Stimulated activated CD8-positive, alpha-beta memory T cell treated with anti-CD3 and anti-CD28 coated beads, Interleukin-7, amount 100 ng/mL, for 24 hours (primary cell): ENCODE results near the gene ABLIM2.

Source experiments
- DNase-seq: peaks from one replicate; pipeline ENCODE4 v3.0.0-alpha.2; 2020; ENCODE audit warnings: low read depth

The ABLIM2 gene

GRCh38 chr4:8083086-8083825 is 75.4 kb downstream of the ABLIM2 start:
- DNase-seq, result no peak

GRCh38 chr4:8082517-8083055 is 76.0 kb downstream of the ABLIM2 start:
- no peak for DNase-seq

DNA sequence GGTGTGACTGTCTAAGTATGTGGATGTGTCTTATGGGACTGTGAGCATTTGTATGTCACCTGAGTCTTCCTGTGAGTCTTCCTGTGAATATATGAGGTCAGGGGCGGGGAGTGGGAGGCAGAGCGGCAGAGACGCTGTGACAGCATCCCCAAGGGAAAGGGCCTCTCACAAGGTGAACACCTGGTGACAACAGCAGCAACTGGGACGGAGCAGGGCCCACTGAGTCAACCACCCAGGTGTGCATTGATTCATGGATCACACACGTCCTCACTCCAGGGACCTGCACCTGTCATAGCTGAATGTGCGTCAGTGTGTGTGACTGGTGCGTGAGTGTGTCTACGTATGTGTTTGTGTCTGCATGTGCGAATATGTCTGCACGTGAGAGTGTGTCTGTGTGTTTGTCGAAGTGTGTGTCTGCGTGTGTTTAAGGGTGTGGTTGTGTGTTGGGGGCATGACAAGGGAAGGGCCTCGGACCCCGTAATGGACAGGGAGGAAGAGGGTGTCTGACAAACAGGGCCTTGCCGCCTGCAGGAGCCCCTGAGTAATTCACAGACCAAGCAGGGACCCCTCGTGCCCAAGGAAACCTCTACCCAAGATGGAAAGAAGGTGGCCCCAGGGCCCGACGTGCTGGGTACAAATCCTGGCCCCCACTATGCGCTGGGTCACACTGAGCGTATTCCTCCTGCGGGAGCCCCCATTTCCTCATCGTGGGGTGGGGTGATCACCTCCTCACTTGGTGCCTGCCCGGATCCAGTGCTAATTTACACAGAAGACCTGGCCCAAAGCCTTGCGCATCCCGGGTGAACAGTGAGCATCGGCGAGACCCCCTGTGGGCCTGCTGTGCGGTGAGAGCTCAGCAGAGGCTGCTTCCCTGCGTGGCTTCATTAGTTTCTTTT is 76.7 kb downstream of the ABLIM2 start:
- DNase-seq, result no peak

GRCh38 chr4:8081171-8081570 is 77.4 kb downstream of the ABLIM2 start:
- no peak for DNase-seq

GRCh38 chr4:8080754-8081065 is 77.9 kb downstream of the ABLIM2 start:
- DNase-seq, result no peak

- DNase-seq, result no peak
Observed at GRCh38 chr4:8079916-8080753, 78.5 kb downstream of the ABLIM2 start.

DNA sequence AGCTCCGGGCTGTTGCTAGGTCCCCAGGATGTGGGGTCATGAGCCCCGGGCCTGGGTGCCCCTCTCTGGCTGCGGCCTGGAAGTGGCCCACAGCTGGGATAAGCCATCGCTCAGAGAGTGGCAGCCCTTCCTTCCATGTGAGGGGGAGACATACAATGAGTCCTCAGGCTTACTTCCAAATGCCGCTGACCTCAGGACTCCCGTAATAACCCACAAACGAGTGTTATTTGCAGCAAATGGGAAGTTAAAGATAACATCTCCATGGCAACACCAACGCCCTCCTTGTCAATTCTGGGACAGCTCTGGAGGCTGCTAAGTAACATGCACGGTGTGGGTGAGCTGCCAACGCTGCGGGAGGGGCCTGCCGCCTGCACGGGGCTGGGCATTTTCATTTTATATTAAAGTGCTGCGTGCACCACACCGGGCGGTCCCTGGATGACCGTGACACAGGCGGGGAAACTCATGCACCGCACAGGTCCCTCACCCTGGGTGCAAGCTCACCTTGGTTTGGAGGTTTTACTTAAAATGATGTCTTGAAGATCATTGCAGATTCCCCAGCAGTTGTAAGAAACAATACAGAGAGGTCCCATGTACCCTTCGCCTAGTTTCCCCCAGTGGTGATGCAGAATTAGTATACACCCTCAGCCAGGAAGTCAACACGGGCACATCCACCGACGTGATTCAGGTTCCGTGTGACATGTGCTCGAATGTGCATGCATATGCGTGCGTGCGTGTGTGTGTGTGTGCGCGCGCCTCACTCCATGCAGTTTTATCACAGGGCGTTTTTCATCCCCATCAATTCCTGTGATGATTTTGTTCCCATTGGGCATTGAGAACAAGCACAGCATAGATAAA is 79.4 kb downstream of the ABLIM2 start:
- DNase-seq, result no peak

DNA sequence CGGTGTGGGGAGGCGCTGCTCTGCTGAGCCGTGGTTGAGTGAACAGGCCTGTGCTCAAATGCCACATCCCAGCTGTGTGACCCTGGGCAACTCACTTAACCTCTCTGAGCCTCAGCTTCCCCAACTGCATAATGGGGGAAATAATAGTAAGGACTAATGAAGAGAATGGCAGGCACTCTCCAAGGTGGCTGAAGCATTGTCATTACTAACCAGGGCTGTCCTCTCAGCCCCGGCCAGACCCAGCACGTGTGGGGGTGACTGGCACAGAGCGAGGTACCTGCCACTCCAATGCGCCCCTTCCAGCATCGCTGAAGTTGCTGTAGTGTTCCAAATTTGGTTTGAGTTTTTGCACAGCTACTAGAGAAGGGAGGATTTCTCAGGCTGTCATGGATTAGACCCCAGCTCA is 80.0 kb downstream of the ABLIM2 start:
- no peak for DNase-seq

DNA sequence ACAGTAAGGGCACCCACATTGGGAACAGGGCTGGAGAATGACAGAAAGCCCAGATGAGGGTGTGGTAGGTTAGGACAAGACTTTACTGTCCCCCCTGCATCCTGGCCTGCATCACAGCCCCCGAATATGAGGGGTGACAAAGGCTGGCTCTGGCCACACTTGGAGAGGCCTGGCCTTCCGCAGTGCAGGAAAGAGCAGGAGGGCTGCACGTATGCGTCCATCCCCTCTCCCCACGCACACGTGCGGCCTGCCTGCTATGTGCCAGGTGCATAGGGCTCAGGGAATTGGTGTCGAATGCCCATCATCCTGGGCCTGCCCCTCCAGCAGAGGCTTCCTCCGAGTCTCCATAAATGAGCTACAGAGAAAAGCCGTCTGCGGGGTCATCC is 80.5 kb downstream of the ABLIM2 start:
- DNase-seq, result no peak

DNA sequence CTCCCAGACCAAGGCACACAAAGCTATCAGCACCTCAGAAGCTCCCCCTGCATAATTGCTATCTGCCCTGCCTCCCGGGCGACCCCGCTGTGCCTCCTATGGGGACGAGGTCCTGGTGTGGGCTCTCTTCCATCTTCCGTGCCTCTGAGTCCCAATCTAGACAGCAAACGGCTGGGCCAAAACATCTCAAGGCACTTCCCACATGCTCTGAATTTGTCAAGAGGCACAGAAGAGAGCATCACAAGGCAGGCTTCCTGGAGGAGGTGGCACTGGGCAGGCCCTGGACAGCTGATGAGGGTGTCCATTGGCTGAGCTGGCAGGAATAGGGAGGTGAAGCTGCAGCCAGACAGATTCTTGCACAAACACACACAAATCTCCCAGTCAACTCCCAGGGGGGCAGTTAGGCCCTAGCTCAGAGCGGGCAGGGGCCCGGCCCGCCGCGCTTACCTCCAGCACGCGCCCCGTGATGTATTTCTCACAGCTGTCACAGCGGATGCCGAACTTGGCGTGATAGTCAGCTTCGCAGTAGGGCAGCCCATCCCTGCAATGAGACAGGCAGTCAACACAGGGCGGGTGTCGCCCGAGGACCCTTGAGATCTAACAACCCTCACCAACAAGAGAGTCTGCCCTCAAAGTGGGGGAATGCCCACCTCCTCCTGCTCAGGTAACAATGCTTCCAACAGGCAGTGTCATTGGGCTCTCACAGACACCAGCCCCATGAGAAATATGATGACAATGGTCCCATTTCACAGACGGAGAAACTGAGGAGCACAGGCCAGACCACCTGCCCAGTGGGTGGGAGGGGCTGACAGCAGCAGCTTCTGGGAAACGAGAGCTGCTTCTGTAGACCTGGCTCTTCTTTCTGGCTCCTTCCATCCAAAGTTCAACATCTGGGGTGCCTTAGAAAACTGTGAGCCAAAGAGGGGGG is 81.2 kb downstream of the ABLIM2 start:
- no peak for DNase-seq

DNA sequence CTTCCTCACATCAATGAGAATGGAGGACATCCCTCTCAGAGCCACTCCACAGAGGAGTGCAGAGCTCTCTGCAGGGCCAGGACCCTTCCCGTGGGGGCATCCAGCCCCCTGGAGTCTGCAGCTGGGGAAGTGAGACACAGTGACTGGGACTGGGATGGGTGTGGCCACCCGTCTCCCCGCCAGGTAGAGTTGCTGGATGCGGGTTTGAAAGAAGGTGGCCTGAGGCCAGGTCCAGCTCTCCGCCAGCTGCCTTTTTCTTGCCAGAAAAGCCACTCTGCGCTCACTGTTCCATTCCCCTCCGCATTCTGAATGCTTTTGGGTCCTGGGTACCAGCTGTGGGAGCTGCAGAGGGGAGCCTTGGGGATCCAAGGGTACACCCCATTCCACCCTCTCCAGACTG is 82.6 kb downstream of the ABLIM2 start:
- DNase-seq, result no peak

DNA sequence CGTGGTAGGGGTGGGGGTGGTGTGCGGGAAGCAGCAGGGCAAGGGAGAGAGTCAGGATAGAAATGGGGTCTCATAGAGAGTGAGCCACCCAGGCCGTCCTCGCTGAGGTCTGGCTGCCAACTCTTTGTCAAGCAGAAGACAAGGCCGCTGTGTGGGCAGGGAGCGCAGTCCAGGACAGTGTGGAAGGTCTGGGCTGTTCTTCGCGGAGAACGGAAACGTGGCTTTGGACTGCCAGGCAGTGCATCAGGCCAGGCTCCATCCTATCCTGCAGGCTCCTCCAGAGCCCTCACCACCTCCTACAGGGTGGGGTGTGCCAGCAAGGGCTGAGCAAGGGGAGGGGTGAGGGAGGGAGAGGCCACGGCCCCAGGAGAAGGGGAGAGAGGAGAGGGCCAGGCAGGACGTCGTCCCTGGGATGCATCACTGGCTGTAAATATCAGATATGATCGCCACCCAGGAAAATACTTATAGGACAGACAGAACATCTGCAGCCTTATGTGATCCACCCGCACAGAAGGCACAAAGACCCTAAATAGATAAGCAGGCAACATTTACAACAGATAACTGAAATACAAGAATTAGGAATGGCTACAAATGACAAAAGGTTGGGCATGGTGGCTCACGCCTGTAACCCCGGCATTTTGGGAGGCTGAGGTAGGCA is 85.3 kb downstream of the ABLIM2 start:
- no peak for DNase-seq

GRCh38 chr4:8072235-8072968 is 86.2 kb downstream of the ABLIM2 start:
- DNase-seq, result no peak

GRCh38 chr4:8071766-8072165 is 86.8 kb downstream of the ABLIM2 start:
- DNase-seq, result no peak

DNA sequence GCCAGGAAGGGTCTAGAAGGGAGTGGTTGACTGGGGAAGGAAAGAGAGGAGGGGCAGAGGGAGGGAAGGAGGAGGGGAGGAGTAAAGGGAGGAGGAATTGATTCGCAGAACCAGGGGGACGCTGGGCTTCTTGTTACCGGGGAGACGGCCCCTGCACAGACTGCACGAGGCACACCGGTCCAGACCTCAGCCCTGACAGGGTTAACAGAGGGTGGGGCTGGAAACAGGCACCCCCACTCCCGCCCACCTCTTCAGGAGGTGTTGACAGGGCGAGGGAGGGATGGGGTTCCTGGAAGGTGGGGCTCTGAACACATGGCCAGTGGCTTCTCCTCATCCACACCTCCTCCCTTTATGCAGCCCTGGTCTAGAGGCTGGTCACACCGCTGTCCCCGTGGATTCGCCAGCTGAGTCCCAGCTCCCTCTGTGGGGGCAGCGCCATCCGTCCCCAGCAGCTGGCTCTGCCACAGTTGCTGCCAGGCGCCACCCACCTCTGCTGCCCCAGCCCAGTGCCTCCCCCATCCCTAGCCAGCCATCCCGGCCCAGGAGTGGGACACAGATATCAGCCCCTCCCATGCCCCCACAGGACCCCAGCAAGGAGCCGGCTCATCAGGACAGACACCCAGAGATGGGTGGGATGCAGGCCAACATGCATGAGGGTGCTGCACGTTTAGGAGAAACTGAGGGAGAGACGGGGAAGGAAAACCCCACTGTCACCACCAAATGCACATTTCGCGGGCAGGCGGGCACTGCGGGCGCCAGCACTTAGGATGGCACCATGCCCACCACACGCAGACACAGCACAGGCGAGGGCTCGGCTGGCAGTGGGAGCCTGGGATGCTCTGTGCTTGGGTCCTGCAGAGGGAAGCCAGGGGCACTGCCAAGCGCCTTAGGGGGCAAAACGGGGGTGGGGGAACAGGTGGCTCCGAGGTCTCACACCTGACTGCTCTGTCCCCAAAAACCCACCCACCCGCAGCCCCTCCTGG is 87.6 kb downstream of the ABLIM2 start:
- DNase-seq, result no peak

DNA sequence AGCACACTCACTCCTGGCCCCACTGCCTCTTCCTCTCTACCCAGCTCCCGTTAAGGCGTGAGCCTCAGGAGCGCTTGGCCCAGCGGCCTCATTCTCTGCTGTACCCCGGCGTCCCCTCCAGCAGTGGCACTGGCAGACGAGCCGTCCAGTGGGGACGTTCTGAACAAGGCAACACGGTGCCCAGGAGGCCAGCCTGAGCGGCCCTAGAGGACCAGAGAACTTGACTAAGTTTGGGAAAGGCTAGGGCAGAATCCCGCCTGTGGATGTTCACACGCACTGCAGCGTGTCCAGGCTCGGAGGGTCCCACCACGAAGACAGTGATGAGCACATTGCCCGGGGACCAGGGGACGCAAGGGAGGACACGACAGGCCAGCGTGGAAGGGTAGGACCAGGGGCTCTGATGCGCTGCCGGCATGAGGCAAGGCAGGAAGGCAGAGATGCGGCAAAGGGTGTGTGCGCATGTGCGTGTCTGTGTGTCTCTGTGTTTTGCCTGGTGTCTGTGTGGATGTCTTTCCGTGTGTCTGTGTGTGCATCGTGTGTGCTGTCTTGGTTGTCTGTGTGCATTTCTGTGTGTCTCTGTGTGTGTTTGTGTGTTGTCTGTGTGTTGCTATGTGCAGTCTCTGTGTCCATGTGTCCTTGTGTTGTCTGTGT is 89.4 kb downstream of the ABLIM2 start:
- no peak for DNase-seq
